HG03135 (cell line): ENCODE results near the gene CCDC122.
A peak's percentile ranks its signal among the peaks of the same experiment; 100 is the strongest.

ENCODE experiments used
- ATAC-seq: cut with Tn5 transposase; IDR thresholded peaks from one replicate; pipeline ENCODE4 v1.9.1; 2021; ENCODE audit warnings: mild to moderate bottlenecking, moderate library complexity; ENCODE audit not compliant: unreplicated experiment

The CCDC122 gene

GRCh38 chr13:43805071-43805468 is 74.5 kb downstream of the CCDC122 start:
- no peak for ATAC-seq

GRCh38 chr13:43804461-43805070 is 75.0 kb downstream of the CCDC122 start:
- ATAC-seq: no peak

GRCh38 chr13:43802511-43802910 is 77.0 kb downstream of the CCDC122 start:
- ATAC-seq: no peak

- no peak for ATAC-seq
Observed at GRCh38 chr13:43800828-43801227, 78.7 kb downstream of the CCDC122 start.

- no peak for ATAC-seq
Observed at GRCh38 chr13:43799191-43799590, 80.3 kb downstream of the CCDC122 start.

- no peak for ATAC-seq
Observed at GRCh38 chr13:43797869-43798268, 81.7 kb downstream of the CCDC122 start.

GRCh38 chr13:43797159-43797558 is 82.4 kb downstream of the CCDC122 start:
- ATAC-seq: no peak

GRCh38 chr13:43794416-43794815 is 85.1 kb downstream of the CCDC122 start:
- ATAC-seq: no peak

GRCh38 chr13:43792076-43792881 is 87.3 kb downstream of the CCDC122 start:
- ATAC-seq: no peak

GRCh38 chr13:43787997-43788396 is 91.5 kb downstream of the CCDC122 start:
- no peak for ATAC-seq

- no peak for ATAC-seq
Observed at GRCh38 chr13:43787518-43787891, 92.0 kb downstream of the CCDC122 start.

- peak; percentile 45 for ATAC-seq
Observed at GRCh38 chr13:43786766-43787517, 92.6 kb downstream of the CCDC122 start, which contains the start of gene ENOX1. Gene ENOX1 (minus strand): TSS chr13:43786972.

- peak; percentile 31 for ATAC-seq
Observed at GRCh38 chr13:43786472-43786765, 93.1 kb downstream of the CCDC122 start.
